ENCODE measurements around the gene NTRK2.

The NTRK2 gene

GRCh38 chr9:84788803-84789462 lies 119.4 kb downstream of the NTRK2 start:
- no peak overlapping the region for H3K4me3 ChIP-seq (ENCODE audit: insufficient read depth, low read depth, low read length)
- no peaks in the 10 kb centered on the region for H3K36me3 ChIP-seq (ENCODE audit: control insufficient read depth, insufficient read depth, low read length)
- no peaks in the 10 kb centered on the region for H3K4me1 ChIP-seq (ENCODE audit: control insufficient read depth, insufficient read depth, low read length)
- H3K9me3 ChIP-seq (ENCODE audit: control insufficient read depth, low read length) = no peaks in the 10 kb centered on the region
- WGBS, 2 experiments = 94 to 98% methylated on average over 5 of the region's 5 CpGs
- H3K27ac ChIP-seq (ENCODE audit: insufficient read depth, low read depth, low read length, poor library complexity, severe bottlenecking) = no peak overlapping the region
- H3K27me3 ChIP-seq (ENCODE audit: control insufficient read depth, insufficient read depth, low read length, poor library complexity, severe bottlenecking) = no peaks in the 10 kb centered on the region

GRCh38 chr9:84789463-84789830 lies 119.9 kb downstream of the NTRK2 start:
- Histone ChIP-seq H3K27ac (ENCODE audit: insufficient read depth, low read depth, low read length, poor library complexity, severe bottlenecking) (no peak overlapping the region), H3K27me3 (ENCODE audit: control insufficient read depth, insufficient read depth, low read length, poor library complexity, severe bottlenecking) (no peaks in the 10 kb centered on the region), H3K4me3 (ENCODE audit: insufficient read depth, low read depth, low read length) (no peak overlapping the region), H3K4me1 (ENCODE audit: control insufficient read depth, insufficient read depth, low read length) (no peaks in the 10 kb centered on the region), H3K9me3 (ENCODE audit: control insufficient read depth, low read length) (no peaks in the 10 kb centered on the region), H3K36me3 (ENCODE audit: control insufficient read depth, insufficient read depth, low read length) (no peaks in the 10 kb centered on the region)
- WGBS, 2 experiments = 93 to 96% methylated on average over 5 of the region's 5 CpGs

GRCh38 chr9:84791643-84792042 lies 122.1 kb downstream of the NTRK2 start:
- Histone ChIP-seq H3K4me1 (ENCODE audit: control insufficient read depth, insufficient read depth, low read length) (no peaks in the 10 kb centered on the region), H3K36me3 (ENCODE audit: control insufficient read depth, insufficient read depth, low read length) (no peaks in the 10 kb centered on the region), H3K27me3 (ENCODE audit: control insufficient read depth, insufficient read depth, low read length, poor library complexity, severe bottlenecking) (no peaks in the 10 kb centered on the region), H3K9me3 (ENCODE audit: control insufficient read depth, low read length) (no peaks in the 10 kb centered on the region), H3K4me3 (ENCODE audit: insufficient read depth, low read depth, low read length) (no peak overlapping the region), H3K27ac (ENCODE audit: insufficient read depth, low read depth, low read length, poor library complexity, severe bottlenecking) (peak overlapping the region; percentile 26)
- 90 to 94% methylated on average over 1 to 2 of the region's 2 CpGs for WGBS, 2 experiments

- Histone ChIP-seq H3K4me3 (ENCODE audit: insufficient read depth, low read depth, low read length) (no peak overlapping the region), H3K9me3 (ENCODE audit: control insufficient read depth, low read length) (no peaks in the 10 kb centered on the region), H3K27ac (ENCODE audit: insufficient read depth, low read depth, low read length, poor library complexity, severe bottlenecking) (no peak overlapping the region), H3K27me3 (ENCODE audit: control insufficient read depth, insufficient read depth, low read length, poor library complexity, severe bottlenecking) (no peaks in the 10 kb centered on the region), H3K36me3 (ENCODE audit: control insufficient read depth, insufficient read depth, low read length) (no peaks in the 10 kb centered on the region), H3K4me1 (ENCODE audit: control insufficient read depth, insufficient read depth, low read length) (no peaks in the 10 kb centered on the region)
- 94 to 97% methylated on average over 1 to 2 of the region's 3 CpGs for WGBS, 2 experiments
Measured at GRCh38 chr9:84793251-84793650, 123.7 kb downstream of the NTRK2 start.

GRCh38 chr9:84794981-84795637 lies 125.6 kb downstream of the NTRK2 start:
- Histone ChIP-seq H3K4me3 (ENCODE audit: insufficient read depth, low read depth, low read length) (no peak overlapping the region), H3K9me3 (ENCODE audit: control insufficient read depth, low read length) (no peaks in the 10 kb centered on the region), H3K4me1 (ENCODE audit: control insufficient read depth, insufficient read depth, low read length) (no peaks in the 10 kb centered on the region), H3K27ac (ENCODE audit: insufficient read depth, low read depth, low read length, poor library complexity, severe bottlenecking) (no peak overlapping the region), H3K27me3 (ENCODE audit: control insufficient read depth, insufficient read depth, low read length, poor library complexity, severe bottlenecking) (no peaks in the 10 kb centered on the region), H3K36me3 (ENCODE audit: control insufficient read depth, insufficient read depth, low read length) (no peaks in the 10 kb centered on the region)
- 89 to 90% methylated on average over 10 of the region's 10 CpGs for WGBS, 2 experiments

GRCh38 chr9:84796404-84796803 lies 126.9 kb downstream of the NTRK2 start:
- Histone ChIP-seq H3K27me3 (ENCODE audit: control insufficient read depth, insufficient read depth, low read length, poor library complexity, severe bottlenecking) (no peaks in the 10 kb centered on the region), H3K9me3 (ENCODE audit: control insufficient read depth, low read length) (no peaks in the 10 kb centered on the region), H3K4me1 (ENCODE audit: control insufficient read depth, insufficient read depth, low read length) (no peaks in the 10 kb centered on the region), H3K4me3 (ENCODE audit: insufficient read depth, low read depth, low read length) (no peak overlapping the region), H3K27ac (ENCODE audit: insufficient read depth, low read depth, low read length, poor library complexity, severe bottlenecking) (no peak overlapping the region), H3K36me3 (ENCODE audit: control insufficient read depth, insufficient read depth, low read length) (no peaks in the 10 kb centered on the region)
- 100% methylated on average over 1 of the region's 1 CpG for WGBS, 2 experiments

GRCh38 chr9:84799251-84799650 lies 129.7 kb downstream of the NTRK2 start:
- H3K36me3 ChIP-seq (ENCODE audit: control insufficient read depth, insufficient read depth, low read length) = no peaks in the 10 kb centered on the region
- H3K4me3 ChIP-seq (ENCODE audit: insufficient read depth, low read depth, low read length) = no peak overlapping the region
- H3K27ac ChIP-seq (ENCODE audit: insufficient read depth, low read depth, low read length, poor library complexity, severe bottlenecking) = no peak overlapping the region
- no peaks in the 10 kb centered on the region for H3K9me3 ChIP-seq (ENCODE audit: control insufficient read depth, low read length)
- no peaks in the 10 kb centered on the region for H3K27me3 ChIP-seq (ENCODE audit: control insufficient read depth, insufficient read depth, low read length, poor library complexity, severe bottlenecking)
- H3K4me1 ChIP-seq (ENCODE audit: control insufficient read depth, insufficient read depth, low read length) = no peaks in the 10 kb centered on the region
- WGBS, 2 experiments = 90 to 100% methylated on average over 1 to 2 of the region's 2 CpGs

GRCh38 chr9:84804951-84805694 lies 135.6 kb downstream of the NTRK2 start:
- no peaks in the 10 kb centered on the region for H3K36me3 ChIP-seq (ENCODE audit: control insufficient read depth, insufficient read depth, low read length)
- WGBS, 2 experiments = 93 to 96% methylated on average over 5 of the region's 5 CpGs
- no peak overlapping the region for H3K27ac ChIP-seq (ENCODE audit: insufficient read depth, low read depth, low read length, poor library complexity, severe bottlenecking)
- no peak overlapping the region for H3K4me3 ChIP-seq (ENCODE audit: insufficient read depth, low read depth, low read length)
- no peaks in the 10 kb centered on the region for H3K4me1 ChIP-seq (ENCODE audit: control insufficient read depth, insufficient read depth, low read length)
- no peaks in the 10 kb centered on the region for H3K27me3 ChIP-seq (ENCODE audit: control insufficient read depth, insufficient read depth, low read length, poor library complexity, severe bottlenecking)
- no peaks in the 10 kb centered on the region for H3K9me3 ChIP-seq (ENCODE audit: control insufficient read depth, low read length)

GRCh38 chr9:84807431-84807830 lies 137.9 kb downstream of the NTRK2 start:
- no peak overlapping the region for H3K4me3 ChIP-seq (ENCODE audit: insufficient read depth, low read depth, low read length)
- H3K27me3 ChIP-seq (ENCODE audit: control insufficient read depth, insufficient read depth, low read length, poor library complexity, severe bottlenecking) = no peaks in the 10 kb centered on the region
- H3K36me3 ChIP-seq (ENCODE audit: control insufficient read depth, insufficient read depth, low read length) = no peaks in the 10 kb centered on the region
- peaks cover 23% of the 10 kb centered on the region for H3K4me1 ChIP-seq (ENCODE audit: control insufficient read depth, insufficient read depth, low read length)
- no peaks in the 10 kb centered on the region for H3K9me3 ChIP-seq (ENCODE audit: control insufficient read depth, low read length)
- 89 to 91% methylated on average over 5 of the region's 5 CpGs for WGBS, 2 experiments
- H3K27ac ChIP-seq (ENCODE audit: insufficient read depth, low read depth, low read length, poor library complexity, severe bottlenecking) = no peak overlapping the region

GRCh38 chr9:84807870-84808390 lies 138.4 kb downstream of the NTRK2 start:
- Histone ChIP-seq H3K4me3 (ENCODE audit: insufficient read depth, low read depth, low read length) (no peak overlapping the region), H3K36me3 (ENCODE audit: control insufficient read depth, insufficient read depth, low read length) (no peaks in the 10 kb centered on the region), H3K27me3 (ENCODE audit: control insufficient read depth, insufficient read depth, low read length, poor library complexity, severe bottlenecking) (no peaks in the 10 kb centered on the region), H3K27ac (ENCODE audit: insufficient read depth, low read depth, low read length, poor library complexity, severe bottlenecking) (no peak overlapping the region), H3K9me3 (ENCODE audit: control insufficient read depth, low read length) (no peaks in the 10 kb centered on the region), H3K4me1 (ENCODE audit: control insufficient read depth, insufficient read depth, low read length) (peaks cover 28% of the 10 kb centered on the region)
- 94% methylated on average over 4 of the region's 4 CpGs for WGBS, 2 experiments

All from ectodermal cell (in vitro differentiated cells).